Fibroblast of skin of right quadriceps (primary cell): ENCODE measurements around the gene SRRM3.
"Not testable (repeated sequence)": the region's sequence is repeated elsewhere in the genome, so short reads cannot be mapped to it uniquely, and the experiment has no call there.

ENCODE experiments used
- DNase-seq: peaks from one replicate; pipeline ENCODE4 v3.0.0-alpha.2; 2013

Gene SRRM3

GRCh38 chr7:76317782-76318487, 116.2 kb downstream of the SRRM3 start:
- peak; percentile 95 for DNase-seq

DNA sequence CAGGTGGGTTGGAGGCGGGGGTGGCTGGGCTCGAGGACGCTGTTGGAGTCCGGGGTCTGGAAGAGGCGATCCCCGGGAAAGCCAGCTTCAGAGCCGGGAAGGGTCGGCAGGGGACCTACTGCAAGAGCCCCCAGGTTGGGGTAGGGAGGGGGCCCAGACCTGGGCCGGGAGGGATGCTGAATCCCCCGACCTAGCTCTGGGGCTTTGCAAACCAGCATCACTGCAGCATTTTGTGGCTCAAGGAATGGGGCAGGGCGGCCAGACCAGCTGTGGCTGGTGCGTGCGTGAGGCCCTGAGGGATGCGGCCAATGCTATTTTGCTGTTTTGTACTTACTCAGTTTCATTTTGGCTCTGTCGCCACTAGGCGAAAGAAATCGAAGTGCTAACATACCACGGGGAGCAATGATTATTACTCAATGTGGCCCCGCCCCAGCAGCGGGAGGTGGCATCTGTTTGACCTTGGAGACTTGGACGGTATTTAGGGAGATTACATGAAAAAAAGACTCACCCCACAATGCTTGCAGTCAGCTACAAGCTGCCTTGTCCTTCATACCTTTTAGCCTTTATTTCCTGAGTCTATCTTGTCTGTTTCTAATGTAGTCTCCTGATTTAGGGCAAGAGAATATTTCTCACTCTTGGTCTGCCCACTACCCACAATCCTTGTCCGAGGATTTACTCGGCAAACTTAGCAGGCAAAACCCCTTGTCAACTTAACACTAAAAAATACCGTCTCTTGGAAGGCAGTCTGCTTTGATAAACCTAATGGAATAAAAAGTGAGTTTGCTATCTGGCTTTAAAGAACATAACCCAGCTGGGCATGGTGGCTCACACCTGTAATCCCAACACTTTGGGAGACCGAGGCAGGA, 117.0 kb downstream of the SRRM3 start:
- peak; percentile 80 for DNase-seq

- no peak for DNase-seq
Observed at GRCh38 chr7:76325092-76325491, 123.4 kb downstream of the SRRM3 start.

DNA sequence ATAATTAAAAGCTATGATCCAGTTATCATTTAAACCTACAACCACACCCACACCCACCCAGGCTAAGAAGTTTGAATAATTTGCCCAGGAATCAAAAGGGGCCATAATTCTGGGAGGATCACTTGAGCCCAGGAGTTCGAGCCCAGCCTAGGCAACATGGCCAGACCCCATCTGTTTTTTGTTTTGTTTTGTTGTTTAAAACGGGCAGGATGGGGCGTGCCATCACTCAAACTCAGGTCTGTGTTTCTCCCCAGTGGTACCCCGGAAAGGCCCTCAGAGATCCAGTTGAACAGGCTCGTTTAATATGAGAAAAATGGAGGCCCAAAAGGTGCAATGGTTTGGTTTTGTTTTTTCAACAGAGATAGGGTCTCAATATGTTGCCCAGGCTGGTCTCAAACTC, 124.1 kb downstream of the SRRM3 start:
- no peak for DNase-seq

DNA sequence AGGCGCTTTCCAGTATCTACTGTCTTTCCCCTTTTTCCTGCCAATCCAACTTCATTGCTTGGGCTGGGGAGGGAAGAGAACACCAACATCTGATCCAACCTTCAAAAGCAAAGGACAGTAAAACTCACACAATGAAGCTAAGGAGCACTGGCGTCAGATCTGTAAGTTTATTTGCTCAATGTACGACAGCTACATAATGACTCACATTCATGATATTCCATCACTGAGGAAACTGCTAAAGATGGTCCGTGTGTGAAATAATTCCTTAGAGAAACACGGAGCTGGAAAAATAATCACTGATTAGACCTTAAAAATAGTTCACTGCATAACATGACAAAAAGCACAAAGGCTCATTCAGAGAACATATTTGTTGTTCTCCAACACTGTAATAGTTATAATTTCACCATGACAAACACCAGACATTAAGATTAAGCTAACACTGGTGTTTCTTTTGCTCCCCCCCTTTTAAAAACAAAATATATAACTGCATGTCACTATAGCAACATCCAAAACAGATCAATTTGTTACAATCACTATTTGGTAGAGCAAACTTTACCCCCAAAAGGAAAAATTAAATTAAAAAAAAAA, 125.0 kb downstream of the SRRM3 start:
- DNase-seq = no peak

DNA sequence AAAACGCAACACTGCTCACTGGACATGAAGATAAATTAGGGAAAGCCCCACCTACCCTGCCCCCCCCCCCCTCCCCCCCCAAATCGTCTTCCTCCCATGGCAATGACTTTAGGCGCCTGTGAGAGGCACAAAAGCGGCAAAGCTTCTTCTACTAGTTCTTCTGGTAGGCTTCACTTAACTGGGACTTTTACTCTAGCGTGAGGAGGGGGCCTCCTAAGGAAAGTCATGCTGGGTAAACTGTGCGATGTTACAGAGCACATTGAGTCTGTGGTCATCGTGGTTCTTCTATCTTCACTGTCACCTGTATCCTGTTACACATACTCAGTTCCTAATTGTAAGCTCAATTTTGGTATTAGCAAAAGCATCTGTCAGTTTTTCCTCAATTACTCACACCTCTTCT, 125.9 kb downstream of the SRRM3 start:
- DNase-seq = no peak

DNA sequence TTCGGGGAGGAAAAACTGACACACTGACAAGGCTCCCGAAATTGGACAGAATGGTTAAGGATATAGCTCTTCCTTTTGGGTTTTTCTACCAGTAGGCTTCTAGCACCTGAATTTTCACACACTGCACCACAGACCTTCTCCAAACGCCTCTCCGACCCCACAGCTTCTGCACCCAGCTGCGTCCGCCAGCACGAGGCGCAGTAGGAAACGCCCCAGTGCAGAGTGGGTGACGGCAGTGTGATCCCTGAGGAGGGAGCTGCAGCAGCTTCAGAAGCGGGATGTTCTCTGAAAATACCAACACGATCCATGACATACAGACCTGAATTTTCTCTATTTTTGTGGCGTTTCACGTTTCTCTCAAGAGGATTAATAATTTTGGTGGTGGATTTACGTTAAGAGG, 126.7 kb downstream of the SRRM3 start:
- DNase-seq = no peak

GRCh38 chr7:76329479-76329878, 127.8 kb downstream of the SRRM3 start:
- no peak for DNase-seq

- DNase-seq = no peak
Observed at GRCh38 chr7:76330261-76330660, 128.6 kb downstream of the SRRM3 start.

- DNase-seq = no peak
Observed at GRCh38 chr7:76330673-76331072, 129.0 kb downstream of the SRRM3 start.

- no peak for DNase-seq
Observed at GRCh38 chr7:76332078-76332477, 130.4 kb downstream of the SRRM3 start.

DNA sequence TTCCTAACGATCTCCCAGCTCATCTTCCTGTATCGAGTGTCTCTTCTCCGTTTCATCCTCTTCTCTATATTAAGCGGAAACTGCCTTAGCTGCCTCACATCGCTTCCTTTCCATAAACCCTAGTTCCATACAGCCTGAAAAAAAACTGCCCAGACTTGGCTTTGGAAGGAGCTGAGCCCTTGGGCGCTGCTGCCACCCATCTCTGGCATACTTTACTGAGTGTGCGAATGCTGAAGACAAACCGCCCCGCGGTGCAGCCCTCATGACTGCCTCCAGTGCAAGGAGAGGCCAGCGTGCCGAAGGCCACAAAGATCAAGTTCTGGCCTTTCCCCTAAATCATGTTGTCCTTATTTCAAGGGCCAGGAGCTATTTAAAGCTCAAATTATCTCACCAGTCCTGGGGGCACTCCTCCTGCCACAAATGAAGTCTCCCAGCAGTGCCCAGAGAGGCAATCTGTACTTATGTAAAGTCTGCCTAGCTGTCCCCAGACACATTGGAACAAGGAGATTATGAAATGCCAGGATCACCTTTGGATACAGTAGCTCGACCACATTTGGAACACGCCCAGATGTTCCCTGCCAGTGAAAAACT, 131.9 kb downstream of the SRRM3 start:
- no peak for DNase-seq

- DNase-seq = no peak
Observed at GRCh38 chr7:76334320-76334967, 132.7 kb downstream of the SRRM3 start.

GRCh38 chr7:76335417-76335816, 133.7 kb downstream of the SRRM3 start:
- not testable (repeated sequence) for DNase-seq

DNA sequence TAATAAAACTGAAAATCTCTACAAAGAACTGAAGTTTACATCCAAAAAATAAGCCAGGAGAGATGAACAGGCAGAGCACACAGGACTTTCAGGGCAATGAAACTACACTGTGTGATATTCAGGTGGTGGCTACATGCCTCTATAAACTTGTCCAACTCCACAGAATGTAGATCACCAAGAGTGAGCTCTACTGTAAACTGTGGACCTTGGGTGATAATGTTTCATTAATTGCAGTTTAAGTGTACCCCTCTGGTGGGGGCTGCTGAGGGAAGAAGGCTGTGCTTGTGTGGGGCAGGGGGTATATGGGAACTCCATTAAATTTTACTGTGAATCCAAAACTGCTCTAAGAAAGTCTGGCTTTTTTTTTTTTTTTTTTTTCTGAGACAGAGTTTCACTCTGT, 134.4 kb downstream of the SRRM3 start:
- DNase-seq = no peak
